HG03342 (cell line): ENCODE results near the gene PLA2G4D.

Experiments used
- ATAC-seq: cut with Tn5 transposase; IDR thresholded peaks from one replicate; pipeline ENCODE4 v1.9.1; 2021; ENCODE audit warnings: mild to moderate bottlenecking, moderate library complexity; ENCODE audit not compliant: unreplicated experiment

Gene PLA2G4D

GRCh38 chr15:42072141-42072685 lies 22.1 kb downstream of the PLA2G4D start:
- no peak for ATAC-seq

DNA sequence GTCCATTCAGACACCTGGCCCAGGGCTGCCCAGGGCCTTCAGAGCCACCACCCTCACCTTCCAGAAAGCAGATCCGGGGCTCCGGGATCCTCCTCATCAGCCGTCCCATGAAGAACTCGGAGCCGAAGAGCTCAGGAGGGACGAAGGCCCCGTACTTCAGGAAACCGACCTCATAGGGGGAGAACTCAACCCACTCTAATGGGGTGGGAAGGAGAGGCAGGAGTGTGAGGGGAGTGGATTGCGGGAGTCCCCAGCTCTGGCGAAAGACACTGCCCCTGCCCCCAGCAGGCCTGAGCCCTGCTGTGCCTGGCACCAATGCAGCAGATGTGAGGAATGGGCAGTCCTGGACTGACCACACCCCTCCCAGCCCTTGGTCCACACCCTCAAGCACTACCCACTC lies 22.6 kb downstream of the PLA2G4D start:
- ATAC-seq = no peak

- no peak for ATAC-seq
These were observed 23.4 kb downstream of the PLA2G4D start for GRCh38 chr15:42070976-42071350.

- no peak for ATAC-seq
These were observed 23.9 kb downstream of the PLA2G4D start for GRCh38 chr15:42070279-42070975.

DNA sequence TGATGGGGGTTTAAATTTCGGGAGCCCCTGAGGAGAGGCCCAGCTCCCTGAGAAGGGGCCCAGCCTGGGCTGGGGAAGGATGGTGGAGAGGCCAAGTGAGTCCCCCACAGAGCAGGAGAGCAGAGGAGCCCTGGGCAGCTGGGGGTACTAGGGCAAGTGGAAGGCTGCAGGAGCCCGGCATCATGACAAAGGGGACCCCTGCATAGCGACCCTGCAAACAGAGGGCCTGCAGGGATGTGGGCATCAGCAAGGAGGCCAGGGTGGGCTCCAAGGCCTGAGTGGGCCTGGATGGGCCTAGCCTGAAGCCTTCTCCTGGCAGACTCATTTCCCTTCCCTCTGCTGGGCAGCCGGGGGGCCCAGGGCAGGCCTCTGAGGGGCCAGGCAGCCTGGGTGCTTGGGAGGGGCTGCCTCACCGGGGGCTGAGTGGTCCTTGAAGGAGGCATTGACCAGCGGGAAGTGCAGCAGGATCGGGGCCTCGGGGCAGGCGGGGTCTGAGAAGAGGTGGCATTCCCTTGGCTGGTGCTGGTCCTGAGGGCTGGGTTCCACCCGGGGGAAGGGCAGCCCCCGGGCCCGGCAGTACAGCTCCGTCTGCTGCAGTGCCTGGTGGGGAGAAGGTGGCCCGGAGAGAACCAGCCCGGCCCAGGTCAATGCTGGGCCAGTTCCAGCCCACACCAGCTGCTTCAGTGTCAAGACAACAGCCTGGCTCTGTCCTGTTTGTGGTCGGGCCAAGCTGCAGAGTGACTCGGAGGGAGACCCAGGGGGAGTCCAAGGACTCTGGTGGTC lies 24.7 kb downstream of the PLA2G4D start:
- ATAC-seq = no peak

GRCh38 chr15:42069025-42069424 lies 25.3 kb downstream of the PLA2G4D start:
- no peak for ATAC-seq

DNA sequence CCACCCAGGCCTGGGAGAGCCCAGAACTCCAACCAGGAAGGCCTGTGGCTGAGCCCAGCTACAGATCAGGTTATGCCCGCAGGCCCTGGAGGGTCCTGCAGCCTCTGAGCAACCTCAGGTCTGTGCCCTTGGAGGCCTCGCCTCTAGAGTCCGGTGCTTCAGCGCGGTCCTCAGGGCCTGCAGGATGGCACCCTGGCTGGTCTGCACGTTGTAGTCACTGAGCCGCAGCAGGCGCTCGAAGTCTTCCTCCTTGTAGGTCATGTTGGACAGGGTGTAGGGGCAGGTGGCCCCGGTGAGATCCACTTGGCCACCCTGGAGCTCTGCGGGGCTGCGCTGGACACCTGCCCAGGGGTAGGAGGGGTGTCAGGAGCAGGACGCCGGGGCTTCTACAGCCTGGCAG lies 25.8 kb downstream of the PLA2G4D start:
- no peak for ATAC-seq

GRCh38 chr15:42066764-42067415 lies 27.5 kb downstream of the PLA2G4D start:
- no peak for ATAC-seq

GRCh38 chr15:42065468-42065867 lies 28.9 kb downstream of the PLA2G4D start:
- ATAC-seq = no peak

- ATAC-seq = no peak
These were observed 29.3 kb downstream of the PLA2G4D start for GRCh38 chr15:42065033-42065432.

DNA sequence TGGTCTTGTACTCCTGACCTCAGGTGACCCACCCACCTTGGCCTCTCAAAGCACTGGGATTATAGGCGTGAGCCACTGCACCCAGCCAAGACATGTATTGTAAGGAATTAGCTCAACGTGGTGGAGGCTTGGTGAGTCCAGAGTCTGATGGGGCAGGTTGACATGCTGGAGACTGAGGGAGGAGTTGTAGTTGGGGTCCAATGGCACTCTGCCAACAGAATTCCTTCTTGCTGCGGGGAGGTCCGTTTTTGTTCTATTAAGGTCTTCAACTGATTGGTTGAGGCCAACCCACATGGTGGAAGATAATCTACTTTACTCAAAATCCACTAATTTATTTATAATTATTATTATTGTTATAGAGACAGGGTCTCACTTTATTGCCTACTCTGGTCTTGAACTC lies 30.1 kb downstream of the PLA2G4D start:
- ATAC-seq = no peak

DNA sequence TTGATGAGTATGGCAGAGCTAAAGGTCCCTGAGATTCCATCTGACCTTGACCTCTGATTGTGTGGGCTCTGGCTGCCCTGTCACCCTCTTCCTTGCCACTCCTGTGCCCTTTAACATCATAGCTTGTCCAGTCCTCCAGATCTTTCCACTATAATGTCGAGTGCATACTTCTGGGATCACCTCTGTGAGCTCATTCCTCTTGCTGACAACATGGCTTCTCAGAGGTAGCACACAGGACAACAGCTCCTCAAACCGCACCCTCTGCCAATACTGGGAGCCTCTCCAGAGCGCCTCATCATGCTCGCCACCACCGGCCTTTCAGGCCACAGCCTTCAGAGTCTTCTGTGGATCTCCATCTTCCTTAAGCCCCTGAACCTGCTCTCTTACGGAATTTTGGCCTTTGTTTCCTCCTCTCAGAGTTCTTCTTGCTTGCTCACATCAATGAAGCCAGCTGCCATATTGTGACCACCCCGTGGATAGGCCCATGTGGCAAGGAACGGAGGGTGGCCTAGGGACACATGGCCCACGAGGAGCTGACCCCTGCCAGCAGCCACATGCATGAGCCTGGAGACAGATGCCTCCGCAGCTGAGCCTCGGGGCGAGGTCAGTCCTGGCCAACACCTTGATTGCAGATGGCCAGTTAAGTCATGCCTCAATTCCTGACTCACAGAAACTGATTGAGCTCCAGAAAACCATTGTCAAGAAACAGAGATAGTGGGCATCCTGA lies 31.1 kb downstream of the PLA2G4D start:
- no peak for ATAC-seq

- ATAC-seq = no peak
These were observed 32.0 kb downstream of the PLA2G4D start for GRCh38 chr15:42062284-42062806.

GRCh38 chr15:42060797-42061196 lies 33.6 kb downstream of the PLA2G4D start:
- no peak for ATAC-seq

GRCh38 chr15:42060477-42060763 lies 33.9 kb downstream of the PLA2G4D start:
- no peak for ATAC-seq

- no peak for ATAC-seq
These were observed 34.5 kb downstream of the PLA2G4D start for GRCh38 chr15:42059661-42060476.

GRCh38 chr15:42058791-42059190 lies 35.6 kb downstream of the PLA2G4D start:
- ATAC-seq = no peak

DNA sequence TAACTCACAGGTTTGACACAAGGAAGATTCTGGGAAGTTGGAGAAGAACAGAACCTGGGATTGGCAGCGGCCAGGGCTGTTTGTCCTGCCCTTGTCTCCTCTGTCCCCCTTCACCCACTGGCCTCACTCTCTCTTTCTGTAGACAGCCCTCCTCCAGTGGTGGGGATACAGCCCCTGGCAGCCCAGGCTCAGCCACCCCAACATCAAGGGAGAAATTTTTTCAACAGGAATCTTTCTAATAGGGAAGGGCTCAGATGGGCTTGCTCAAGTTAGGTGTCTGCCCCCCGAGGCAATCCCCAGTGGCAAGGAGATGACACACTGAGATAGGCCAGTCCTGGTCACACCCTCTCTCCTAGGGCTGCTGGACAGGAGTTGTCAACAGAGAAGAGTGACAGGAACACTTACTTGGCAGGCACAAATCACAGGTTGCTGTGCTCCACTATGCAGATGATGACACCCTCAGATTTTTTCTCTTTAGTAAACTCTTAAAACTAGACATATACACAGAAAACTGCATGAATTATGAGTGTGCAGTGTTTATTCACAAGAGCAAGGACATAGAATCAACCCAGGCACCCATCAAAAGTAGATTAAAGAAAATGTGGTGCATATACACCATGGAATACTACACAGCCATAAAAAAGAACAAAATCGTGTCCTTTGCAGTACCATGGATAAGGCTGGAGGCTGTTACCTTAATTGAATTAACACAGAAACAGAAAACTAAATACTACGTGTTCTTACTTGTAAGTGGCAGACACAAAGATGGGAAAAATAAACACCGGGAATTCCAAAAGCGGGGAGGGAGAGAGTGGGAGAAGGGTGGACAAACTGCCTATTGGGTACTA lies 36.3 kb downstream of the PLA2G4D start:
- ATAC-seq = no peak
